SK-N-MC (cell line): ENCODE measurements around the gene SPATA31D3.
"Not testable (repeated sequence)": the region's sequence is repeated elsewhere in the genome, so short reads cannot be mapped to it uniquely, and the experiment has no call there.

Experiments
- EZH2 ChIP-seq: fragments of 200-600 bp; sonication (generic); IDR thresholded peaks from one replicate; pipeline ENCODE4 v1.6.1; 2017; ENCODE audit warnings: antibody characterized with exemption
- POLR2AphosphoS5 ChIP-seq: IDR thresholded peaks from 2 replicates; pipeline ENCODE4 v1.6.1; 2012; ENCODE audit warnings: mild to moderate bottlenecking, low read depth, low read length, borderline replicate concordance

- TF ChIP-seq POLR2AphosphoS5, EZH2: not testable (repeated sequence)
Measured at GRCh38 chr9:81933547-81933946, 9.8 kb upstream of the SPATA31D3 start.
